H1 (cell line): ENCODE data around the gene ALLC. TPM values are rescaled to one million over a fixed set of nuclear protein-coding genes. Genes with fewer than 3 reads are reported as not detected.

Experiments used
- CTCF ChIA-PET: fragments of 300-600 bp; sonication (Branson Sonifier 250); formaldehyde crosslinking; loops from one replicate; lab custom pipeline; 2021; ENCODE audit not compliant: partially characterized antibody; lab: Charles Lee
- POLR2A ChIA-PET: fragments of 300-600 bp; sonication (Branson Sonifier 250); formaldehyde crosslinking; loops from one replicate; lab custom pipeline; 2021; ENCODE audit warnings: inconsistent platforms; ENCODE audit not compliant: partially characterized antibody; lab: Charles Lee
- DNase-seq, 2 experiments: peaks; one replicate each; pipeline versions ENCODE4 v3.0.0 to v3.0.0-alpha.2; 2010 to 2022; ENCODE audit warnings: low spot score in 2 of 2, low read depth in 1 of 2, mixed read lengths in 1 of 2
- FAIRE-seq: peaks from 2 replicates; lab custom pipeline; 2011; peaks lifted over from hg19 to GRCh38; lab: Jason Lieb, UNC
- H2AFZ ChIP-seq: 2 replicates; pipeline ENCODE4 v1.8.1; 2012; ENCODE audit warnings: low read length, inconsistent platforms
- H2AK5ac ChIP-seq: 2 replicates; pipeline ENCODE4 v1.6.1; 2013; ENCODE audit warnings: low read depth, low read length
- H2BK120ac ChIP-seq: replicated peaks from 2 replicates; pipeline ENCODE3; 2013; ENCODE audit warnings: low read depth, low read length, inconsistent platforms
- H2BK12ac ChIP-seq: 2 replicates; pipeline ENCODE4 v1.6.1; 2013; ENCODE audit warnings: low read depth, low read length
- H2BK15ac ChIP-seq: 2 replicates; pipeline ENCODE4 v1.6.1; 2013; ENCODE audit warnings: low read length
- H2BK20ac ChIP-seq: 2 replicates; pipeline ENCODE4 v1.6.1; 2013; ENCODE audit warnings: low read length
- H2BK5ac ChIP-seq: 2 replicates; pipeline ENCODE4 v1.6.1; 2013; ENCODE audit warnings: low read depth, low read length
- H3K14ac ChIP-seq: 2 replicates; pipeline ENCODE4 v1.6.1; 2013; ENCODE audit warnings: inconsistent platforms; ENCODE audit not compliant: insufficient read length
- H3K18ac ChIP-seq: 2 replicates; pipeline ENCODE4 v1.6.1; 2013; ENCODE audit warnings: low read length; ENCODE audit errors: extremely low read depth
- H3K23ac ChIP-seq: 2 replicates; pipeline ENCODE4 v1.6.1; 2013; ENCODE audit warnings: inconsistent platforms; ENCODE audit not compliant: insufficient read length
- H3K23me2 ChIP-seq: 2 replicates; pipeline ENCODE4 v1.6.1; 2013; ENCODE audit warnings: low read depth, low read length
- H3K27ac ChIP-seq: 2 replicates; pipeline ENCODE4 v1.6.1; 2011; ENCODE audit warnings: low read depth, low read length, inconsistent platforms
- H3K27me3 ChIP-seq, 4 experiments: replicated peaks in 1 of 4; 1 replicate in 1 of 4; 2 replicates in 3 of 4; pipeline versions ENCODE4 v1.6.1 to v1.8.1; 2011 to 2013; ENCODE audit warnings: low read length in 3 of 4, mild to moderate bottlenecking in 3 of 4, inconsistent platforms in 2 of 4, mixed read lengths in 2 of 4, moderate library complexity in 1 of 4; ENCODE audit not compliant: control insufficient read depth in 3 of 4, insufficient read depth in 3 of 4; ENCODE audit errors: extremely low read depth in 1 of 4
- H3K36me3 ChIP-seq, 4 experiments: 2 replicates each; pipeline versions ENCODE4 v1.6.1 to v1.8.1; 2011 to 2013; ENCODE audit warnings: mild to moderate bottlenecking in 4 of 4, low read length in 3 of 4, moderate library complexity in 2 of 4, control low read depth in 1 of 4, inconsistent platforms in 1 of 4; ENCODE audit not compliant: insufficient read depth in 4 of 4, control insufficient read depth in 2 of 4
- H3K4ac ChIP-seq: replicated peaks from 2 replicates; pipeline ENCODE3; 2013; ENCODE audit warnings: low read length, low read depth, mixed read lengths, inconsistent platforms; ENCODE audit not compliant: insufficient read length
- H3K4me1 ChIP-seq, 4 experiments: replicated peaks in 1 of 4; 1 replicate in 1 of 4; 2 replicates in 3 of 4; pipeline versions ENCODE4 v1.6.1 to v1.8.1; 2011 to 2013; ENCODE audit warnings: low read length in 3 of 4, inconsistent platforms in 2 of 4, mixed read lengths in 1 of 4; ENCODE audit not compliant: insufficient read depth in 4 of 4, control insufficient read depth in 3 of 4
- H3K4me2 ChIP-seq, 2 experiments: 2 replicates each; pipeline versions ENCODE4 v1.6.1 to v1.8.1; 2011 to 2013; ENCODE audit warnings: low read depth in 2 of 2, low read length in 2 of 2, control low read depth in 1 of 2, inconsistent platforms in 1 of 2, mild to moderate bottlenecking in 1 of 2; ENCODE audit not compliant: insufficient read depth in 1 of 2
- H3K4me3 ChIP-seq, 4 experiments: fragments of 200-600, 300-600 bp in 1 of 4; sonication (generic), shearing (Covaris generic), sonication (Bioruptor Twin) in 1 of 4; 2 replicates each; pipeline versions ENCODE4 v1.5.1 to v1.8.1; 2011 to 2016; ENCODE audit warnings: low read length in 4 of 4, low read depth in 3 of 4, control low read depth in 2 of 4, inconsistent platforms in 2 of 4, mild to moderate bottlenecking in 2 of 4, mixed read lengths in 1 of 4, moderate library complexity in 1 of 4; ENCODE audit not compliant: insufficient read depth in 2 of 4; ENCODE audit errors: extremely low read depth in 1 of 4
- H3K56ac ChIP-seq: replicated peaks from 2 replicates; pipeline ENCODE3; 2013; ENCODE audit warnings: low read depth, mild to moderate bottlenecking, mixed read lengths, low read length, inconsistent platforms; ENCODE audit not compliant: insufficient read length
- H3K79me1 ChIP-seq: 2 replicates; pipeline ENCODE4 v1.6.1; 2013; ENCODE audit warnings: low read depth, low read length, control low read depth
- H3K79me2 ChIP-seq, 2 experiments: 2 replicates each; pipeline versions ENCODE4 v1.6.1 to v1.8.1; 2012 to 2013; ENCODE audit warnings: low read length in 2 of 2, mild to moderate bottlenecking in 2 of 2, inconsistent platforms in 1 of 2; ENCODE audit not compliant: insufficient read depth in 2 of 2, control insufficient read depth in 1 of 2
- H3K9ac ChIP-seq, 4 experiments: replicated peaks in 1 of 4; 1 replicate in 1 of 4; 2 replicates in 3 of 4; pipeline versions ENCODE4 v1.6.1 to v1.8.1; 2011 to 2013; ENCODE audit warnings: low read depth in 3 of 4, low read length in 3 of 4, control low read depth in 2 of 4, mild to moderate bottlenecking in 2 of 4, moderate library complexity in 2 of 4, inconsistent platforms in 1 of 4; ENCODE audit errors: extremely low read depth in 1 of 4
- H3K9me3 ChIP-seq, 2 experiments: 2 replicates each; pipeline versions ENCODE4 v1.6.1 to v1.8.1; 2012 to 2013; ENCODE audit warnings: mild to moderate bottlenecking in 2 of 2, moderate library complexity in 2 of 2, control low read depth in 1 of 2, inconsistent platforms in 1 of 2, low read depth in 1 of 2, low read length in 1 of 2, mixed read lengths in 1 of 2; ENCODE audit not compliant: insufficient read depth in 2 of 2
- H4K20me1 ChIP-seq, 2 experiments: replicated peaks in 1 of 2; 2 replicates each; pipeline versions ENCODE3 to v1.8.1; 2011 to 2013; ENCODE audit warnings: inconsistent platforms in 2 of 2, low read length in 2 of 2, mild to moderate bottlenecking in 1 of 2; ENCODE audit not compliant: insufficient read depth in 2 of 2, control insufficient read depth in 1 of 2
- H4K5ac ChIP-seq: 2 replicates; pipeline ENCODE4 v1.6.1; 2013; ENCODE audit warnings: low read length, low read depth, mixed read lengths, inconsistent platforms; ENCODE audit not compliant: insufficient read length
- H4K8ac ChIP-seq: 2 replicates; pipeline ENCODE4 v1.8.0; 2013; ENCODE audit warnings: mild to moderate bottlenecking, moderate library complexity, low read length, inconsistent platforms; ENCODE audit not compliant: insufficient read depth; ENCODE audit errors: extremely low read depth
- H4K91ac ChIP-seq: replicated peaks from 2 replicates; pipeline ENCODE3; 2013; ENCODE audit warnings: low read length, mixed read lengths, inconsistent platforms; ENCODE audit not compliant: insufficient read length
- CTBP2 ChIP-seq: IDR thresholded peaks from 2 replicates; pipeline ENCODE4 v1.7.0; 2011; ENCODE audit warnings: borderline replicate concordance, mild to moderate bottlenecking, moderate library complexity, mixed read lengths, low read length; ENCODE audit not compliant: insufficient read depth, insufficient read length
- CTCF ChIP-seq, 3 experiments: IDR thresholded peaks; 1 replicate in 2 of 3; 2 replicates in 1 of 3; pipeline versions ENCODE4 v1.5.1 to v1.6.1; 2011; ENCODE audit warnings: low read length in 3 of 3, mild to moderate bottlenecking in 3 of 3, inconsistent platforms in 2 of 3, low read depth in 1 of 3, moderate library complexity in 1 of 3; ENCODE audit not compliant: insufficient read depth in 1 of 3; ENCODE audit errors: control extremely low read depth in 1 of 3
- RAD21 ChIP-seq, 2 experiments: IDR thresholded peaks in 1 of 2; conservative IDR thresholded peaks in 1 of 2; 2 replicates each; pipeline ENCODE4 v1.6.1; 2011; ENCODE audit warnings: low read depth in 2 of 2, low read length in 2 of 2, improper control_type of control experiment in 1 of 2, inconsistent platforms in 1 of 2, mild to moderate bottlenecking in 1 of 2, moderate library complexity in 1 of 2
- WGBS, 2 experiments: shearing (Covaris generic) in 1 of 2; methylation state at CpG; one replicate each; pipeline versions ENCODE4 v1.1.6 to v1.1.7; 2013 to 2015; ENCODE audit warnings: low lambda C conversion rate in 2 of 2, mixed read lengths in 2 of 2, inconsistent platforms in 1 of 2, low coverage in 1 of 2, missing lambda C conversion rate in 1 of 2; ENCODE audit not compliant: insufficient replicate concordance in 2 of 2, insufficient coverage in 1 of 2, insufficient read length in 1 of 2; ENCODE audit errors: extremely low coverage in 1 of 2, missing lambda C conversion rate in 1 of 2; 5-methylcytosine and 5-hydroxymethylcytosine counted together
- polyA plus RNA-seq, 7 experiments: library from polyadenylated mRNA; depleted of rRNA in 3 of 7; stranded (reverse) in 5 of 7; unstranded in 2 of 7; fragments of >200 nt in 5 of 7; fragments of 200-250 nt in 2 of 7; gene quantifications; 1 replicate in 5 of 7; 2 replicates in 1 of 7; 4 replicates in 1 of 7; pipeline versions ENCODE4 v1.2.1 to v1.2.3, GENCODE V29; 2011 to 2013; ENCODE audit warnings: missing spikeins in 2 of 7, mixed read lengths in 2 of 7
- total RNA-seq: library from RNA; stranded (reverse); fragmentation: NEBNext Ultra II Directional; extraction: Animal tissue kit (Norgen Biotek cat#: 25700); gene quantifications from 2 replicates; pipeline ENCODE4 v1.2.1, GENCODE V29; 2021

ALLC gene
- total and polyA plus RNA-seq, 2 of the 8 experiments (the other 6 are each of a cell fraction or from before 2014, with no cell fraction given): not detected

GRCh38 chr2:3741867-3742602 lies 84.0 kb downstream of the ALLC start:
- Histone ChIP-seq H2AFZ (no peak overlapping the region), H3K27ac (no peak overlapping the region), H4K5ac (no peak overlapping the region), H4K91ac (no peak overlapping the region), H2BK120ac (no peak overlapping the region), H4K8ac (no peak overlapping the region), H2BK20ac (no peak overlapping the region), H3K56ac (no peak overlapping the region), H3K14ac (no peak overlapping the region), H2BK15ac (no peak overlapping the region), H3K79me2 (no peaks in the 10 kb centered on the region), H3K4me1 (no peaks in the 10 kb centered on the region), H3K36me3 (no peaks in the 10 kb centered on the region), H3K18ac (no peak overlapping the region), H3K79me1 (no peaks in the 10 kb centered on the region), H2AK5ac (no peak overlapping the region), H3K9ac (no peak overlapping the region), H3K4me2 (no peak overlapping the region), H3K4me3 (no peak overlapping the region), H3K4ac (no peak overlapping the region), H3K23me2 (no peaks in the 10 kb centered on the region), H3K23ac (no peak overlapping the region), H2BK12ac (no peak overlapping the region), H3K27me3 (no peaks in the 10 kb centered on the region), H3K9me3 (peaks cover 0 to 4% of the 10 kb centered on the region in 2 experiments; a peak in 1 of 4 replicates), H4K20me1 (no peaks in the 10 kb centered on the region), H2BK5ac (no peak overlapping the region)
- CTCF ChIA-PET: interaction anchor here (0.8 to 9.8 kb wide), 11 partner anchors 10 to 124 kb away, joined by 3 to 79 read pairs (median 4); no protein-coding TSS in a partner anchor
- TF ChIP-seq CTBP2 (no peak), RAD21 (IDR thresholded peaks at IDR 0.05 in 1 of 2, conservative IDR thresholded peaks at IDR 0.05 in 1 of 2; ENCODE audit: low read depth in 2 of 2, low read length in 2 of 2) (peak; percentile 32 to 39; a peak in 3 of 4 replicates), CTCF (IDR thresholded peaks at IDR 0.05; ENCODE audit: control extremely low read depth in 1 of 3, insufficient read depth in 1 of 3, low read depth in 1 of 3, low read length in 3 of 3) (peak; percentile 32 to 77 (median 33))
- FAIRE-seq: no peak
- DNase-seq: no peak
- POLR2A ChIA-PET: no interaction called here
- WGBS, 2 experiments: 87% methylated on average over 13 of the region's 13 CpGs; no CpG with 5 or more reads in 1 of the 2 experiments
